Measurements from ENCODE around the gene BACH2. TPM values are rescaled to one million over a fixed set of nuclear protein-coding genes. Genes with fewer than 3 reads are reported as not detected.
"Not testable (repeated sequence)": the region's sequence is repeated elsewhere in the genome, so short reads cannot be mapped to it uniquely, and the experiment has no call there.

BACH2 gene
- polyA plus RNA-seq, 1 experiment = 2.2 TPM

DNA sequence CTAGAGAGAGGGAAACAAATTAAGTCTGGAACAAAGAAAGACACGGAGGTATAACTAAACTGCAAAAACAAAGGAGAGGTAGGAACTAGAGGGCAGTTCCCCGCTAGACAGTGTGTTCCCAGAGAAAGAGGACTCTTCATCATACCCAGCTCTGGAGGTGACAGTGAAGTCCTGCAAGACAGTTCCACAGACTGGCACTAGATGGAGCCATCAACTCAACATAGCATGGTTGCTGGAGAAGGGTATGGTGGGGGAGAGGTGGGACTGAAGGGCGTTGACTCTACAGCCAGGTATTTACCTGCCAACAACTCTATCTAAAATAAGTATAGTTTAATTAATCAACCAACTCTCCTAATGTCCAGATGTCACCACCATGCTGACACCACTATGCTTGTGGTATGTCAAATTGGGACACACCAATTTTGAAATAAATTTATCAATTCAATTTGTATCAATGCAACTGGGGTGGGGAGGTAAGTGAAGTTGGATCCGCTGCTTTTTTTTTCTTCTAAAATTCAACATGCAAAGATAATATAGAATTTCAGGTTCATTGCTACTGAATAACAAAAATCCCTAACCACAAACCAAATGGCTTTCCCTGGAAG lies 9.7 kb downstream of the BACH2 start:
- H3K27me3 ChIP-seq (ENCODE audit: control insufficient read depth, insufficient read depth, low read length) = no peaks in the 10 kb centered on the region
- TF ChIP-seq, protein P1, sequence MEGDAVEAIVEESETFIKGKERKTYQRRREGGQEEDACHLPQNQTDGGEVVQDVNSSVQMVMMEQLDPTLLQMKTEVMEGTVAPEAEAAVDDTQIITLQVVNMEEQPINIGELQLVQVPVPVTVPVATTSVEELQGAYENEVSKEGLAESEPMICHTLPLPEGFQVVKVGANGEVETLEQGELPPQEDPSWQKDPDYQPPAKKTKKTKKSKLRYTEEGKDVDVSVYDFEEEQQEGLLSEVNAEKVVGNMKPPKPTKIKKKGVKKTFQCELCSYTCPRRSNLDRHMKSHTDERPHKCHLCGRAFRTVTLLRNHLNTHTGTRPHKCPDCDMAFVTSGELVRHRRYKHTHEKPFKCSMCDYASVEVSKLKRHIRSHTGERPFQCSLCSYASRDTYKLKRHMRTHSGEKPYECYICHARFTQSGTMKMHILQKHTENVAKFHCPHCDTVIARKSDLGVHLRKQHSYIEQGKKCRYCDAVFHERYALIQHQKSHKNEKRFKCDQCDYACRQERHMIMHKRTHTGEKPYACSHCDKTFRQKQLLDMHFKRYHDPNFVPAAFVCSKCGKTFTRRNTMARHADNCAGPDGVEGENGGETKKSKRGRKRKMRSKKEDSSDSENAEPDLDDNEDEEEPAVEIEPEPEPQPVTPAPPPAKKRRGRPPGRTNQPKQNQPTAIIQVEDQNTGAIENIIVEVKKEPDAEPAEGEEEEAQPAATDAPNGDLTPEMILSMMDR (IDR thresholded peaks at IDR 0.05; ENCODE audit: low read depth, low read length) = peak; percentile 51
- CTCF ChIA-PET = interaction anchor here (2.8 kb wide), 1 partner anchor 347 kb away, joined by 12 read pairs; no protein-coding TSS in a partner anchor
- no peak overlapping the region for H3K4me3 ChIP-seq (ENCODE audit: low read depth, low read length)
- H3K9me3 ChIP-seq (ENCODE audit: control insufficient read depth, insufficient read depth, low read length) = no peaks in the 10 kb centered on the region
- DNase-seq (ENCODE audit: low read depth, low spot score) = no peak
- POLR2A ChIA-PET = no interaction called here
- H3K27ac ChIP-seq (ENCODE audit: low read depth, low read length) = no peak overlapping the region

DNA sequence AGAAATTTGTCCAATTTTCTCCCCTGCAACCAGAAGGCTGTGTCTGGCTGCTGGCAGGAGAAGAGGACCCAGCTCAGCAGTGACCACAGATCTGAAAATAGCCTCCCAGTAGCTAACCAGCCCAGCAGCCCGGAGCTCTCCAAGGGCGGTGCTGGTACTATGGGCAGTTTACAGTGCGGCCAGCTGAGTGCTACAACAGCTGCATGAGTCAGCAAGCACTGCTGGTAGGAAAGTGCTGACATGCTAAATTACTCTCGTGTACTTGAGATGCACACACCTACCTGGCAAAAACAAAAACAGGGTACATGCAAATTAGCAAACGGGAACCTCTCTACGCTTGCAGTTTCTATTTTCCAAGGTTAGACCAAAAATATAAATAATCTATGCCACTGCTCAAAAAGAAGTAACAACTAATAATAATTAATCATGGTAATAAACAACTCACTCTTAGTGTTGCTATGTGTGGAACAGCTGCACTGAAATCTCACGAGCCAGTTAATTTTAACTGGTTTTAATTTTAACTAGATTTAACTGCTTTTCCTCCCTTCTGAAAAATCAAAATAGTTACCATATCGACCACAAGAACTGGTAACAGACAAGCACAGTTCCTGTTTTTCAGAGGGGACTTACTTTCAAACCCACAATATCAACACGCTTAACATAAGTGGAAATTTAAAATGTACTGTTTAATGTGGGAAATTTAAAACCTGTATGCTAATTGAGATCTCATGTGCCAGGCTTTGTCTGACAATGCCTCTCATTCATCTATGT lies 10.8 kb downstream of the BACH2 start:
- H3K4me3 ChIP-seq (ENCODE audit: low read depth, low read length) = peak overlapping the region; percentile 53
- ChIA-PET POLR2A (interaction anchor here (0.8 to 2.4 kb wide), 6 partner anchors 11 to 300 kb away, joined by 3 to 11 read pairs (median 6); partner anchors contain the start of gene BACH2), CTCF (interaction anchor here (1.3 to 2.4 kb wide), 4 partner anchors 10 to 345 kb away, joined by 4 to 20 read pairs (median 6); no protein-coding TSS in a partner anchor)
- peak; percentile 77 for DNase-seq (ENCODE audit: low read depth, low spot score)
- no peaks in the 10 kb centered on the region for H3K27me3 ChIP-seq (ENCODE audit: control insufficient read depth, insufficient read depth, low read length)
- TF ChIP-seq, protein P1 (IDR thresholded peaks at IDR 0.05; ENCODE audit: low read depth, low read length) = no peak
- no peaks in the 10 kb centered on the region for H3K9me3 ChIP-seq (ENCODE audit: control insufficient read depth, insufficient read depth, low read length)
- H3K27ac ChIP-seq (ENCODE audit: low read depth, low read length) = peak overlapping the region; percentile 59

DNA sequence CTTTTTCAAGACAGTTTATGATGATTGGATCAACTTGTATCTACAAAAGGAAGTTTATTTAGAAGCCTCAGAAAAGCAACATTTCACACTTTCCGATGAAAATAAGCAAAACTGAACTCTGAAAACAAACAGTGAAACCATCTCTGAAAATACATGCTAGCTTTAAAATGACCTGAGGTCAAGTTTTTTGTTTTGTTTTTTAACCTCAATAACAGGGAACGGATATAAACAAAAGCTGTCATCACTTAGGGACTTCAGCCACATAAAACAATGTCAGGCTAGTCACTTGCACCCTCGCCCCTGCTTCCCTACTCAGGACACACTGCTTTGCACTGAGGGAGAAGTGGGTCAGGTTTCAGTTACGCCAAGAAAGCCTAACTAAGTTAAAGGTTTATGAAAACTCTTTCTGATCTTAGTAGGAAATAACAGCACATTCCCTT lies 11.6 kb downstream of the BACH2 start:
- Histone ChIP-seq H3K9me3 (ENCODE audit: control insufficient read depth, insufficient read depth, low read length) (no peaks in the 10 kb centered on the region), H3K4me3 (ENCODE audit: low read depth, low read length) (peak overlapping the region; percentile 53), H3K27ac (ENCODE audit: low read depth, low read length) (peak overlapping the region; percentile 77), H3K27me3 (ENCODE audit: control insufficient read depth, insufficient read depth, low read length) (no peaks in the 10 kb centered on the region)
- ChIA-PET CTCF (interaction anchor here (0.6 to 2.4 kb wide), 8 partner anchors 11 to 345 kb away, joined by 3 to 20 read pairs (median 4); no protein-coding TSS in a partner anchor), POLR2A (interaction anchor here (0.8 to 2.4 kb wide), 6 partner anchors 11 to 299 kb away, joined by 3 to 11 read pairs (median 6); partner anchors contain the start of gene BACH2)
- TF ChIP-seq, protein P1 (IDR thresholded peaks at IDR 0.05; ENCODE audit: low read depth, low read length) = no peak
- no peak for DNase-seq (ENCODE audit: low read depth, low spot score)

DNA sequence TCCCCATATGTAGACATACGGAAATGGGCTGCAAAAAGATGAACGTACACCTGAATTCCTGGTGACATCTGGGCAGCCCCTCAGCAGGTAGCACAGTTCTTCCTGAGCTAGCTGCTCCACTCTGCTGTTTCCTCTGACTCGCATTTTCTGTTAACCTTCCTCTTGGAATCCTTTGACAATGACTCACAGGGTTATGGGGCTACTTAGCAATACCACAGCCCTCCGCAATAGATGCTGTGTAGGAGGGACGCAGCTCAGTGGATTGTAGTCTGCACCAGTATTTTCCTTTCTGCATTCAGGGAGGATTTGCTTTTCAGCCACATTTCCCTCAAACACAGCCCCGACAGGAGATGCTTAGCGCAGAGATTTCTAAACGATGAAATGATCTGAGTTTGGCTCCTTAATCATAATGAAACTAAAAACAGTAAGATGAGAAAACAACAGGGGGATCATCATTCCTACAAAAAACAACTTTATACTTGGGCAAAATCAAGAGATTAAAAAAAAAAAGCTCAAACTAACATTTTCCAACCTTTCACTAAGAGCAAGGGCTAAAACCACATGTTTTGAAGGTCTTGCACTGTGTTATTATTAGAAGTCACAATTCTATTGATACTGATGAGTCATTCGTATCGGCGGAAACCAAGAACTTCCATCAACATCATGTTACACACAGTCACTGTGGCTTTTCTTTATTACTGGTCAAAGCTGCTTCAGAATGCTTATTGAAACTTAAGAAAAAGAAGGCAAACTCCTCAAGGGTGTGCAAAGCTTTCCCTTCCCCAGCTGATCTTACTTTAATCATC lies 12.2 kb downstream of the BACH2 start:
- CTCF ChIA-PET = interaction anchor here (0.5 to 2.4 kb wide), 10 partner anchors 11 to 344 kb away, joined by 3 to 20 read pairs (median 4); no protein-coding TSS in a partner anchor
- H3K27me3 ChIP-seq (ENCODE audit: control insufficient read depth, insufficient read depth, low read length) = no peaks in the 10 kb centered on the region
- POLR2A ChIA-PET = interaction anchor here (0.7 to 2.4 kb wide), 7 partner anchors 12 to 299 kb away, joined by 3 to 9 read pairs (median 3); partner anchors contain the start of gene BACH2
- DNase-seq (ENCODE audit: low read depth, low spot score) = peak; percentile 82
- peak overlapping the region; percentile 77 for H3K27ac ChIP-seq (ENCODE audit: low read depth, low read length)
- H3K4me3 ChIP-seq (ENCODE audit: low read depth, low read length) = peak overlapping the region; percentile 53
- TF ChIP-seq, protein P1 (IDR thresholded peaks at IDR 0.05; ENCODE audit: low read depth, low read length) = peak; percentile 13
- no peaks in the 10 kb centered on the region for H3K9me3 ChIP-seq (ENCODE audit: control insufficient read depth, insufficient read depth, low read length)

DNA sequence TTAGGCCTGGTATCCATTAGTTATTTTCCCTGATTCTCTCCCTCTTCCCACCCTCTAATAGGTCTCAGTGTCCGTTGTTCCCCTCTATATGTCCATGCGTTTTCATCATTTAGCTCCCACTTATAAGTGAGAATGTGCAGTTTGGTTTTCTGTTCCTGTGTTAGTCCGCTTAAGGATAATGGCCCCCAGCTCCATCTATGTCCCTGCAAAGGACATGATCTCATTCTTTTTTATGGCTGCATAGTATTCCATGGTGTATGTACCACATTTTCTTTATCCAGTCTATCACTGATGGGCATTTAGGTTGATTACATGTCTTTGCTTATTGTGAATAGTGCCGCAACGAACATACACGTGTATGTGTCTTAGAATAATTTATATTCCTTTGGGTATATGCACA lies 14.4 kb downstream of the BACH2 start:
- H3K27me3 ChIP-seq (ENCODE audit: control insufficient read depth, insufficient read depth, low read length); CTCF ChIA-PET; H3K4me3 ChIP-seq (ENCODE audit: low read depth, low read length); DNase-seq (ENCODE audit: low read depth, low spot score); H3K27ac ChIP-seq (ENCODE audit: low read depth, low read length); POLR2A ChIA-PET; H3K9me3 ChIP-seq (ENCODE audit: control insufficient read depth, insufficient read depth, low read length): not testable (repeated sequence)

Measured in AG04450 (cell line).